Coronary artery (tissue), 2 donors: Measurements from ENCODE around the gene ARL6.
"Not testable (repeated sequence)": the region's sequence is repeated elsewhere in the genome, so short reads cannot be mapped to it uniquely, and the experiment has no call there.

Source experiments
- DNase-seq: peaks from one replicate; pipeline ENCODE4 v3.0.0-alpha.2; 2017; ENCODE audit warnings: low spot score
- H3K27ac ChIP-seq, 2 donors: fragments of 200-600 bp; sonication (generic); one replicate each; pipeline ENCODE4 v1.5.1; 2016 to 2019
- H3K4me3 ChIP-seq: fragments of 200-600 bp; sonication (generic); 2 replicates; pipeline ENCODE4 v1.5.1; 2016; ENCODE audit warnings: mild to moderate bottlenecking, moderate library complexity
- CTCF ChIP-seq: fragments of 200-600 bp; sonication (generic); IDR thresholded peaks from one replicate; pipeline ENCODE4 v1.5.1; 2019; ENCODE audit warnings: antibody characterized with exemption

The ARL6 gene

GRCh38 chr3:97830638-97831037 is 66.1 kb downstream of the ARL6 start:
- DNase-seq = no peak
- Histone ChIP-seq H3K27ac (no peak overlapping the region), H3K4me3 (no peak overlapping the region)
- TF ChIP-seq CTCF = no peak

- Histone ChIP-seq H3K4me3 (no peak overlapping the region), H3K27ac (no peak overlapping the region)
- TF ChIP-seq CTCF = no peak
- DNase-seq = no peak
These were observed 66.6 kb downstream of the ARL6 start for GRCh38 chr3:97831140-97831539.

GRCh38 chr3:97833184-97833583 is 68.6 kb downstream of the ARL6 start:
- DNase-seq, H3K4me3 ChIP-seq, H3K27ac ChIP-seq: not testable (repeated sequence)

GRCh38 chr3:97835761-97836160 is 71.2 kb downstream of the ARL6 start:
- TF ChIP-seq CTCF = no peak
- no peak for DNase-seq
- H3K27ac ChIP-seq = no peak overlapping the region
- H3K4me3 ChIP-seq = no peak overlapping the region

- TF ChIP-seq CTCF = no peak
- DNase-seq = no peak
- Histone ChIP-seq H3K4me3 (no peak overlapping the region), H3K27ac (no peak overlapping the region)
These were observed 73.8 kb downstream of the ARL6 start for GRCh38 chr3:97838393-97838792.

GRCh38 chr3:97839944-97840343 is 75.4 kb downstream of the ARL6 start:
- H3K27ac ChIP-seq = no peak overlapping the region
- DNase-seq = no peak
- H3K4me3 ChIP-seq = no peak overlapping the region
- no peak for TF ChIP-seq CTCF

GRCh38 chr3:97841304-97841703 is 76.7 kb downstream of the ARL6 start:
- DNase-seq = no peak
- no peak overlapping the region for H3K27ac ChIP-seq
- no peak overlapping the region for H3K4me3 ChIP-seq
- TF ChIP-seq CTCF = no peak

- TF ChIP-seq CTCF = no peak
- Histone ChIP-seq H3K27ac (no peak overlapping the region), H3K4me3 (no peak overlapping the region)
- no peak for DNase-seq
These were observed 77.4 kb downstream of the ARL6 start for GRCh38 chr3:97841956-97842355.
